Calu3 (cell line): Measurements from ENCODE around the gene TCF4. TPM values are rescaled to one million over a fixed set of nuclear protein-coding genes. Genes with fewer than 3 reads are reported as not detected.

Experiments
- BruUV-seq: library from RNA; stranded (reverse); fragments of 400-500 nt; replicated peaks from 2 replicates; lab custom pipeline; 2021; lab: Mats Ljungman, UMichigan
- CTCF ChIA-PET: fragments of 300-600 bp; sonication (Branson Sonifier 250); formaldehyde crosslinking; loops from one replicate; lab custom pipeline; 2022; ENCODE audit warnings: antibody characterized with exemption; lab: Charles Lee
- DNase-seq: peaks from one replicate; pipeline ENCODE4 v3.0.0; 2022
- H3K27ac Mint-ChIP-seq: one replicate; pipeline ENCODE4 v1.8.0; 2022; ENCODE audit warnings: mixed read lengths; ENCODE audit not compliant: unreplicated experiment
- H3K27me3 Mint-ChIP-seq: one replicate; pipeline ENCODE4 v1.8.0; 2022; ENCODE audit warnings: mixed read lengths; ENCODE audit not compliant: unreplicated experiment
- H3K36me3 Mint-ChIP-seq: one replicate; pipeline ENCODE4 v1.8.0; 2022; ENCODE audit warnings: mild to moderate bottlenecking, moderate library complexity, mixed read lengths; ENCODE audit not compliant: insufficient read depth, unreplicated experiment
- H3K4me1 Mint-ChIP-seq: one replicate; pipeline ENCODE4 v1.8.0; 2022; ENCODE audit warnings: mild to moderate bottlenecking, low read depth, mixed read lengths; ENCODE audit not compliant: unreplicated experiment
- H3K4me3 Mint-ChIP-seq: one replicate; pipeline ENCODE4 v1.8.0; 2022; ENCODE audit warnings: mild to moderate bottlenecking, low read depth, moderate library complexity, mixed read lengths; ENCODE audit not compliant: unreplicated experiment
- H3K9me3 Mint-ChIP-seq: one replicate; pipeline ENCODE4 v1.8.0; 2022; ENCODE audit warnings: low read depth, mixed read lengths; ENCODE audit not compliant: unreplicated experiment
- CTCF ChIP-seq: fragments of 200-600 bp; IDR thresholded peaks from one replicate; pipeline ENCODE4 v1.8.0; 2022; ENCODE audit warnings: antibody characterized with exemption; ENCODE audit not compliant: unreplicated experiment
- intact Hi-C: fragments of 100-400 bp; cut with micrococcal nuclease; formaldehyde crosslinking; loops from one replicate; pipeline ENCODE4 v1.10.0; 2022; ENCODE audit not compliant: unreplicated experiment
- total RNA-seq: library from RNA; stranded (reverse); gene quantifications from 2 replicates; pipeline ENCODE4 v1.2.3, GENCODE V29; 2022

TCF4 gene
- total RNA-seq, 1 experiment from 2014 or later = 0.21 TPM

GRCh38 chr18:55497825-55498403 lies 90.1 kb downstream of the TCF4 start:
- no peaks in the 10 kb centered on the region for H3K4me1 Mint-ChIP-seq
- no peaks in the 10 kb centered on the region for H3K9me3 Mint-ChIP-seq
- intact Hi-C loops = no loop called here
- no peak overlapping the region for H3K27ac Mint-ChIP-seq
- CTCF ChIA-PET = no interaction called here
- H3K27me3 Mint-ChIP-seq = no peaks in the 10 kb centered on the region
- H3K36me3 Mint-ChIP-seq = no peaks in the 10 kb centered on the region
- TF ChIP-seq CTCF = no peak
- no peak overlapping the region for H3K4me3 Mint-ChIP-seq
- DNase-seq = no peak
- no TSS peak for BruUV-seq

GRCh38 chr18:55494899-55495298 lies 93.1 kb downstream of the TCF4 start:
- H3K36me3 Mint-ChIP-seq = no peaks in the 10 kb centered on the region
- no peak overlapping the region for H3K4me3 Mint-ChIP-seq
- H3K27ac Mint-ChIP-seq = no peak overlapping the region
- H3K27me3 Mint-ChIP-seq = no peaks in the 10 kb centered on the region
- CTCF ChIA-PET = interaction anchor here (0.6 to 0.7 kb wide), 2 partner anchors 15 to 82 kb away, joined by 4 read pairs; no protein-coding TSS in a partner anchor
- BruUV-seq = no TSS peak
- H3K4me1 Mint-ChIP-seq = no peaks in the 10 kb centered on the region
- intact Hi-C loops = no loop called here
- TF ChIP-seq CTCF = no peak
- H3K9me3 Mint-ChIP-seq = no peaks in the 10 kb centered on the region
- DNase-seq = no peak

GRCh38 chr18:55494441-55494840 lies 93.6 kb downstream of the TCF4 start:
- no TSS peak for BruUV-seq
- TF ChIP-seq CTCF = no peak
- intact Hi-C loops = no loop called here
- no peaks in the 10 kb centered on the region for H3K9me3 Mint-ChIP-seq
- no peak for DNase-seq
- no peak overlapping the region for H3K27ac Mint-ChIP-seq
- no peaks in the 10 kb centered on the region for H3K4me1 Mint-ChIP-seq
- no peaks in the 10 kb centered on the region for H3K36me3 Mint-ChIP-seq
- H3K27me3 Mint-ChIP-seq = no peaks in the 10 kb centered on the region
- CTCF ChIA-PET = interaction anchor here (0.6 to 0.7 kb wide), 2 partner anchors 74 to 82 kb away, joined by 3 to 4 read pairs; no protein-coding TSS in a partner anchor
- H3K4me3 Mint-ChIP-seq = no peak overlapping the region

GRCh38 chr18:55491616-55492015 lies 96.4 kb downstream of the TCF4 start:
- Mint-ChIP-seq H3K27me3 (no peaks in the 10 kb centered on the region), H3K4me3 (no peak overlapping the region), H3K9me3 (no peaks in the 10 kb centered on the region), H3K4me1 (no peaks in the 10 kb centered on the region), H3K36me3 (no peaks in the 10 kb centered on the region), H3K27ac (no peak overlapping the region)
- intact Hi-C loops = no loop called here
- CTCF ChIA-PET = no interaction called here
- TF ChIP-seq CTCF = no peak
- no peak for DNase-seq
- BruUV-seq = no TSS peak
